HG02870 (cell line): ENCODE results near the gene FAM110A.
"Not testable (repeated sequence)": the region's sequence is repeated elsewhere in the genome, so short reads cannot be mapped to it uniquely, and the experiment has no call there.

ENCODE experiments used
- ATAC-seq: cut with Tn5 transposase; IDR thresholded peaks from one replicate; pipeline ENCODE4 v1.9.1; 2021; ENCODE audit warnings: mild to moderate bottlenecking, moderate library complexity; ENCODE audit not compliant: unreplicated experiment

Gene FAM110A

GRCh38 chr20:822651-823573, 10.6 kb upstream of the FAM110A start:
- no peak for ATAC-seq

DNA sequence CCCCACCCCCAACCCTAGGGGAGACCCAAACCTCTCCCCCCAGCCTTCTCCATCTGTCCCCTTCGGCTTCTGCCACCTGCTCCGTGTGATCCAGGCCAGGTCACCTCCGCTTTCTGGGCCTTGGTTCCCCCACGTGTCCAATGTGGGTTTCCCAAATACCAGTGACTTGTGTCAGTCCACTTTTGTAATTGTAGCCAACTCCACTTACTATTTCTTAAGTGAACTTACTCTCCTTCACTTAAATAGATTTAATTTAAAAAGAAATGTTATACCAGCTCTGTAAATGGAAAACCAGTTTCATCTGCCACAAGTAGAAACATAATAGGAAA, 10.0 kb upstream of the FAM110A start:
- ATAC-seq: no peak

- ATAC-seq: no peak
These were observed 9.0 kb upstream of the FAM110A start for GRCh38 chr20:824490-824889.

DNA sequence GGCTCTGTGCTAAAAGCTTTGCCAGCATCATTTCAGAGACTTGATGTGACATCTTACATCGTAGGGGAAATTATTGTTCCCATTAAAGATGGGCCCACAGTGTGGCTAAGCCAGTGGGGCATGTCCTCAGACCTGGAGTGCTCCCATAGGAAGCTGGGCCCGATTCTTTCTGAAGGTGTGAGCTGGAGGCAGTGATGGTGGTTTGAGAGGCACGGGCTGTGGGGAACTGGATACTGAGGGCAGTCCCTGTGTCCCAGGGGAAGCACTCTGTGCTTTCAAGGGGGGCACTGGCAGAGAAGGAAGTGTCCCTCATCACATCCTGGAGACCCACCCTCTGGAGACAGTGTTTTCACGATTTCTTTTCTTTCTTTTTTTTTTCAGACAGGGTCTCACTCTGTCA, 8.6 kb upstream of the FAM110A start:
- no peak for ATAC-seq

DNA sequence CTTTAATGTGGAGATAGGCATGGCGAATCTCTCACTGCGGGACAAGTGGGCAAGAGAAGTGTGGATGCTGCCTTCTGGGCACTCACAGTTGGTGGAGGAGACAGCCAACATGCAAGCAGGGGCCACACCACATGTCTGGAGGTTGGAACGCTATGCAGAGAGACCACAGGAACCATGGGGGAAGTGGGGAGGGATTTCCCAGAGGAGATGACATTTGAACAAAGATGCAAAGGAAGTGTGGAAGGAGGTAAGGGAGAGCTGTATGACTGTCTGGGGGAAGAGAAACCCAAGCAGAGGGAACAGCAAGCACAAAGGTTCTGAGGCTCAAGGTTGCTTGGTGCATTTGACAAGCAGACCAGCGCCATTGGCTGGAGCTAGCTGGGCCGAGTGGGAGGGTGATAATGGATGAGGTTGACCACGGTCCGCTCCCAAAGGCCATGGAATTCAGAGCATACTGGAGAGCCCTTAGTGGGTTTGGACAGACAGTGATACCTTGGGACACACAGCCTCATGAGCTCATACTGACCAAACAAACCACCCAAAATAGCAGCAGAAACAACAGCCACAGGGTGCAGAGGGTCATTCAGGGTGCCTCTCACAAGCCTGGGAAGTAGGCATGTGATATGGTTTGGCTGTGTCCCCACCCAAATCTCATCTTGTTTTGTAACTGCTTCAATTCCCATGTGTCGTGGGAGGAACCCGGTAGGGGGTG, 7.6 kb upstream of the FAM110A start:
- no peak for ATAC-seq

GRCh38 chr20:826695-827323, 6.7 kb upstream of the FAM110A start:
- no peak for ATAC-seq

DNA sequence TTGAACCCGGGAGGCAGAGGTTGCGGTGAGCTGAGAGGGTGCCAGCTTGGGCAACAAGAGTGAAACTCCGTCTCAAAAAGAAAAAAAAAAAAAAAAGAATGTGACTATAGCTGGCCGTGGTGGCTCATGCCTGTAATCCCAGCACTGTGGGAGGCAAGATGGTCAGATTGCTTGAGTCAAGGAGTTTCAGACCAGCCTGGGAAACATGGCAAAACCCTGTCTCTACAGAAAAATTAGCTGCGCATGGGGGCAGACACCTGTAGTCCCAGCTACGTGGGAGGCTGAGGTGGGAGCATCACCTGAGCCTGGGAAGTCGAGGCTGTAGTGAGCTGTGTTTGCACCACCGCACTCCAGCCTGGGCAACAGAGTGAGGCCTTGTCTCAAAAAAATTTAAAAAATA, 5.5 kb upstream of the FAM110A start:
- ATAC-seq: not testable (repeated sequence)

GRCh38 chr20:828987-829386, 4.5 kb upstream of the FAM110A start:
- ATAC-seq: no peak

DNA sequence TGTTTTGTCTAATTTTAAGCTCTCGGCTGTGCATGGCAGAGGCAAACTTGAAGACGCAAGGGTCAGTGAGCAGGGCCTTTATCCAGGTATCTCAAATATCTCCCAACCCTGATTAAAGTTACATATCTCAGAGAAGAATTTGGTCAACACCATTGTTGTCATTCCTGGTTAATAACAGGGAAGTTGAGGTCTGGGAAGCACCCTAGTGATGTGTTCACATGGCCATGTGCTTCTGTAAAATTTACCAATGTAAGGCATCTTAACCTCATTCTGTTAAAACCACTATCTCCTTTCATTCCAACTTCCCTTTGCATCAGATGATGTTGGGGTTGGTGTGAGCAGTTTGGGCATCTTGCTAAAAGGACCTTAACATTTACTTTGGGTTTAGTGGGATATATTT, 4.0 kb upstream of the FAM110A start:
- no peak for ATAC-seq

- no peak for ATAC-seq
These were observed 3.4 kb upstream of the FAM110A start for GRCh38 chr20:830011-830521.

- ATAC-seq: no peak
These were observed 2.3 kb upstream of the FAM110A start for GRCh38 chr20:831251-831650.

GRCh38 chr20:831956-832355, 1.6 kb upstream of the FAM110A start:
- no peak for ATAC-seq

GRCh38 chr20:833121-833449, 430 bp upstream of the FAM110A start:
- ATAC-seq: no peak

DNA sequence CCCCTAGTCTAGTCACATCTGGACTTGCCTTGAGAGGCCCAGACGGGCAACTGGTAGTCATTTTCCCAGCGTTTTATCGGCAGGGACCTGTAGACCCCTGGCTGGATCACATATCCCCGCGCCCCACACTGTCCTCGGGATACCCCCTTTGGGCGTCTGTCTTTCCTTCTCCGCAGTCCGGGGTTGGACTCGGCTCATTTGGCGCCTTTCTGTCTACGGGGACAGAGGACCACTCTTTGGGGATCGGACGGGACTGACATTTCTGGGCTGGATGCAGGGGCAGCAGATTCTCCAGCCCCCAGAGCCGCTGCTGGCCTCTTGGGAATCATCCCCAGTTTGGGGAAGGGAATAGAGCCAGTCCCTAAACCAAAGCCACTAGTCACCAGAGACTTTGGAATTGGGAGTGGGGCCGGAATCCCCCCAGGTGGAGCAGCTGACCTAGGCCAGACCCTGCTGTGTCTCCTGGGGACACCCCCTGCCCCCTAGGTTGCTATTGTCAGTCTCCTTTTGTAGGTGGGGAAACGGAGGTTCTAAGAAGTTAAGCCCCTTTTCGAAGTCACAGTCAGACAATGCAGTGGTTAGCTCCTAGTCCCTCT, 734 bp downstream of the FAM110A start:
- no peak for ATAC-seq

GRCh38 chr20:835608-836045, 2.1 kb downstream of the FAM110A start:
- ATAC-seq: no peak

DNA sequence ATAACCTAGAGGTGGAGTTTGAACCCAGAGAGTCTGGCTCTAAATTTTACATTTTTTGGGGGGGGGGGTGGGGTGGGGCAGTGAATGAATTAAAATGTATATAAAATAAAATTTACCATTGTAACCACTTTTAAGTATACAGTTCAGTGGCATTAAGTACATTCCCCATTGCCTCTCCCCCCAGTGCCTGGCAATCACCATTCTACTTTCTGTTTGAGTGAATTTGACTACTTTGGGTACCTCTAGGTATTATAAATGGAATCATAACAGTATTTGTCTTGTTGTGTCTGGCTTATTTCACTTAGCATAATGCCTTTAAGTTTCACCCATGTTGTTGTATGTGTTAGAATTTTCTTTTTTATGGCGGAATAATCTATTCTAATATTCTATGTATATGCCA, 2.7 kb downstream of the FAM110A start:
- ATAC-seq: no peak

- ATAC-seq: no peak
These were observed 5.5 kb downstream of the FAM110A start for GRCh38 chr20:839015-839414.

- ATAC-seq: no peak
These were observed 6.1 kb downstream of the FAM110A start for GRCh38 chr20:839626-840025.

GRCh38 chr20:840503-840857, 7.0 kb downstream of the FAM110A start:
- ATAC-seq: no peak

- no peak for ATAC-seq
These were observed 7.5 kb downstream of the FAM110A start for GRCh38 chr20:840858-841567.
